Measurements from ENCODE around the gene PEMT.

Gene PEMT

DNA sequence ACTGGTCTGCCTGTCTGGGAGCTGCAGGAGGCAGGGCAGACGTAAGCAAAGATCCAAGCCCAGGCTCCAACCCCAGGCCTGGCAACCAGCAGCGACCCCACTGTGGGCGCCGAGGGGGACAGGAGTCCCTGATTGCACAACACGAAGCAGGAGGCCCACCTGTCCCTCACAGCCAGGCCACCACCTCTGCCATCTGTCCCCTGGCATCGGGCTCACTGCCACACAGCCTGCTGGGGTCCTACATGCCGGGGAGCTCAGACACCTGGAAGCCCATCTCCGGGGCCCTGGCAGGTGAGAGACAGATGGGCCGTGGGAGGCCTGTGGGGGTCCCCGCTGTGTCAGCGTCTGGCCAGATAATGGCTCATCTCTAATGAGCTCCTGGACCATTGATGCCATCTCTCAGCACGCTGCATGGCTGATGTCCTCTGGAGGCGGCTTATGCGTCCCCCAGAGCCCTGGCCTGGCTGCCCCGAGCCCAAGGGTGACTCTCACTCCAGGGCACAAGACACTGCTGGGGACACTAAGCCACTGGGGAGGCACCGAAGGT, 84.0 kb downstream of the PEMT start:
- Histone ChIP-seq H3K9me3 (replicated peaks in 1 of 11) (no peaks in the 10 kb centered on the region), H4K20me1 (peaks cover 0 to 15% (median 0%) of the 10 kb centered on the region in 11 experiments; a peak in 4 of 22 replicates), H3K36me3 (no peaks in the 10 kb centered on the region), H3K27me3 (no peaks in the 10 kb centered on the region), H3K4me2 (peak overlapping the region; percentile 23 to 98 (median 92); a peak in 20 of 22 replicates), H3K9ac (peak overlapping the region in 7 of 11 experiments; percentile 9 to 71 (median 56); a peak in 12 of 22 replicates), H3K27ac (peak overlapping the region in 6 of 11 experiments; percentile 1 to 60 (median 58); a peak in 9 of 22 replicates), H3K4me1 (peaks cover 52 to 100% (median 100%) of the 10 kb centered on the region in 10 experiments), H3K4me3 (peak overlapping the region in 1 of 10 experiments; percentile 36; a peak in 1 of 20 replicates)
- no peak; a peak in 1 of 22 replicates for TF ChIP-seq Cebpa-rat (IDR thresholded peaks at IDR 0.05)

DNA sequence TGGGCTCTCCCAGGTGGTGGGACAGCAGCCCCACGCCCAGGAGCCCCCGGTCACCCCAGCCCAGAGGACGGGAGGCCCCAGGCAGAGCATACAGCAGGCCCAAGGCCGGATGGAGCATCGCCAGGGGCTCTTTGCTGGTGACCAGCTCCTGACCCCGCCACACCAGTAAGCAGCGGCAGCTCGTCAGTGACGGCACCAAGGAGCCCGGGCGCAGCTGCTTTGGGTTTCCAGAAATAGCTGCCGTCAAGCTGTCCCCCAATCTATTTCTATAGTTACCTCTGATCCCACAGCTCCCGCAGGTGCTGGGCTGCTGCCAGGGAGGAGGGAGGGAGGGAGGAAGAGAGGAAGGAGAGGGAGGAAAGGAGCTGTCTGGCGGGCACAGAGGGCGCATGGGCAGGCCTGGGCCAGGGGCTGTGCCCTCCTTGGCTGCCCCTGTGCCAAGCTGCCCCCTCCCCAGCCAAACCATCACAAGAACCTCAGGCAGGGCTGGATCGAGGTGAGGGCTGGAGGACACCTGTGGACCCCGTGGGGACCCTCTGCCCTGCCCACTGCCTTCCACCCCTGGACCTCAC, 84.5 kb downstream of the PEMT start:
- H3K9ac ChIP-seq: peak overlapping the region in 7 of 11 experiments; percentile 9 to 71 (median 56); a peak in 12 of 22 replicates
- TF ChIP-seq Cebpa-rat (IDR thresholded peaks at IDR 0.05): no peak
- peak overlapping the region; percentile 23 to 98 (median 92); a peak in 21 of 22 replicates for H3K4me2 ChIP-seq
- peaks cover 0 to 9% (median 0%) of the 10 kb centered on the region in 11 experiments; a peak in 3 of 22 replicates for H4K20me1 ChIP-seq
- H3K27me3 ChIP-seq: no peaks in the 10 kb centered on the region
- peak overlapping the region in 2 of 10 experiments; percentile 3 to 36; a peak in 5 of 20 replicates for H3K4me3 ChIP-seq
- peak overlapping the region in 6 of 11 experiments; percentile 1 to 60 (median 58); a peak in 10 of 22 replicates for H3K27ac ChIP-seq
- no peaks in the 10 kb centered on the region for H3K9me3 ChIP-seq (replicated peaks in 1 of 11)
- H3K36me3 ChIP-seq: no peaks in the 10 kb centered on the region
- H3K4me1 ChIP-seq: peaks cover 47 to 100% (median 96%) of the 10 kb centered on the region in 10 experiments

DNA sequence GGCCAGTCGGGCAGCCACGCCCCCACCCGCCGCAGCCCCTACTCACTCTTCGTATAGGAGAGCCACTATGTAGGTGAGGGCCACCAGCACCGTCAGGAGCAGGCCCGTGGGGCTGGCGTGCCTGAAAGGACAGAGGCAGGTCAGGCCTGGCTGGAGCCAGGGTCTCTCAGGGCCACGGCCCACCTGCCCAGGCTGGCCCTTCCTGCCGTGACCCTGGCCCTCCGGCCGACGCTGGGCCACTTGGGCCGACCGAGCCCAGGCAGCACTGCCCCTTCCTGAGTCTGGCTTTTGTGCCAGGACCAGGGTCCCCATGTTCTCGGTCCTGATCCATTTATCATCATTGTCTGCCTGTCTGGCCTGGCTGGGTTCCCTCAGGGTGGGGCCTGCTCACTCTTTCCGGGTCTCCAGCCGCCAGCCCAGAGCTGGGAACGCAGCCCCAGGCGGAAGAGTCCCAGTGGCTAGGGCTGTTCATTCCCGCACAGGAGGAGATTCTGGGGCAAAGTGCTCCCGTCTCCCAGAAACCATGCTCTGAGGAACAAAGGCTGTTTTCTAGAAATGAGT, 85.2 kb downstream of the PEMT start:
- peak overlapping the region in 10 of 11 experiments; percentile 29 to 98 (median 92); a peak in 19 of 22 replicates for H3K4me2 ChIP-seq
- peak overlapping the region in 6 of 11 experiments; percentile 9 to 60 (median 58); a peak in 10 of 22 replicates for H3K27ac ChIP-seq
- peak overlapping the region in 1 of 10 experiments; percentile 36; a peak in 2 of 20 replicates for H3K4me3 ChIP-seq
- H3K9me3 ChIP-seq (replicated peaks in 1 of 11): no peaks in the 10 kb centered on the region
- peak overlapping the region in 7 of 11 experiments; percentile 9 to 71 (median 56); a peak in 10 of 22 replicates for H3K9ac ChIP-seq
- no peaks in the 10 kb centered on the region for H3K27me3 ChIP-seq
- peaks cover 41 to 94% (median 89%) of the 10 kb centered on the region in 10 experiments for H3K4me1 ChIP-seq
- no peaks in the 10 kb centered on the region for H3K36me3 ChIP-seq
- TF ChIP-seq Cebpa-rat (IDR thresholded peaks at IDR 0.05): no peak
- peaks cover 0 to 9% (median 0%) of the 10 kb centered on the region in 11 experiments; a peak in 1 of 22 replicates for H4K20me1 ChIP-seq

DNA sequence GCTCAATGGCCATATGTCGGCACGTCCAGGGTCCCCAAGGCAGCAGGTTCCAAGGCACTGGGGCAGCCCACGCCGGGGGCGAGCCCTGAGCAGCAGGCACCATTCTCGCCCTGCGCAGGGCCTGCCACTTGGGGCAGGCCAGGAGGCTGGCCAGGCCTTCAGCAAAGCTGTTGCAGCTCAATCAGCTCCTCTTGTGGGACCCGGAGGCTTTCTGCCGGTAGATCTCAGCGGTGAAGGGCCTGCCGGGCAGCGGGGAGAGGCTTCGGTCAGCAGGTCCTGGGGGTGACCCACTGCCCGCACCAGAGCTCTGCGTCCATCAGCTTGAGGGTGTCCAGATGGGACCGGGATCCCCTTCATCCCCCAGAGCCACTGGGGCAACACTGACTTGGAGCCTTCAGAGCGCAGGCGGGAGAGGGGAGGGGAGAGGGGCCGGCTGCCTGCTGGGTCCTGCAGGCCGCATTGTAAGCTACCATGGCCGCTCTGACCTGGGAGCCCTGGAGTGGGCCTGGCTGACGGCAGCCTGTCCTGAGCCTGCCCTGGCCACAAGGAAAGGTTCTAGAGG, 85.8 kb downstream of the PEMT start:
- no peak for TF ChIP-seq Cebpa-rat (IDR thresholded peaks at IDR 0.05)
- Histone ChIP-seq H3K36me3 (no peaks in the 10 kb centered on the region), H3K9ac (peak overlapping the region in 5 of 11 experiments; percentile 16 to 71 (median 61); a peak in 3 of 22 replicates), H3K9me3 (replicated peaks in 1 of 11) (no peaks in the 10 kb centered on the region), H3K27ac (peak overlapping the region in 5 of 11 experiments; percentile 21 to 60 (median 58); a peak in 6 of 22 replicates), H3K4me1 (peaks cover 35 to 88% (median 83%) of the 10 kb centered on the region in 10 experiments), H3K27me3 (no peaks in the 10 kb centered on the region), H3K4me2 (peak overlapping the region in 9 of 11 experiments; percentile 60 to 98 (median 93); a peak in 17 of 22 replicates), H4K20me1 (peaks cover 0 to 9% (median 0%) of the 10 kb centered on the region in 11 experiments; a peak in 1 of 22 replicates), H3K4me3 (no peak overlapping the region)

DNA sequence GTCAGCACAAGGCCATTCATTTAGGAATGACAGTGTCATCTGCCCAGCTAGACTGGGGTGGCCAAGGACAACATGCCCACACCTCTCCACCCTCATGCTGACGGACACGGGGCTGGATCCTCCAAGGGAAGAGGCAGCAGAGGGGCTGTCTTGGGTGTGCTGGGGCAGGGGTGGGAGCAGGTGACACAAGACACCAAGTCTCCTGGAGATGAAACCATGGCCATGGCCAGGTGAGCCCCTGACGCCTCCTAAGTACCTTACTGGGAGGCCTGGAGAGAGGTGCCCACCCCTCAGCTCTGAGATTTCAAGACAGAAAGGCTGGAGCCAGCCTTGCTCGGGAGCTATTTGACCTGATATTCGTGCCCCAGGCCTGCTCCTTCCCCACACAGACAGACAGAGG, 86.4 kb downstream of the PEMT start:
- Histone ChIP-seq H3K27me3 (no peaks in the 10 kb centered on the region), H3K9me3 (replicated peaks in 1 of 11) (no peaks in the 10 kb centered on the region), H3K9ac (peak overlapping the region in 4 of 11 experiments; percentile 1 to 71 (median 31); a peak in 4 of 22 replicates), H3K4me1 (peaks cover 30 to 82% (median 78%) of the 10 kb centered on the region in 10 experiments), H3K36me3 (no peaks in the 10 kb centered on the region), H3K4me3 (no peak overlapping the region), H3K27ac (peak overlapping the region in 3 of 11 experiments; percentile 2 to 57 (median 8); a peak in 2 of 22 replicates), H3K4me2 (peak overlapping the region; percentile 34 to 98 (median 92); a peak in 21 of 22 replicates), H4K20me1 (peaks cover 0 to 9% (median 0%) of the 10 kb centered on the region in 11 experiments; a peak in 1 of 22 replicates)
- TF ChIP-seq Cebpa-rat (IDR thresholded peaks at IDR 0.05): no peak

DNA sequence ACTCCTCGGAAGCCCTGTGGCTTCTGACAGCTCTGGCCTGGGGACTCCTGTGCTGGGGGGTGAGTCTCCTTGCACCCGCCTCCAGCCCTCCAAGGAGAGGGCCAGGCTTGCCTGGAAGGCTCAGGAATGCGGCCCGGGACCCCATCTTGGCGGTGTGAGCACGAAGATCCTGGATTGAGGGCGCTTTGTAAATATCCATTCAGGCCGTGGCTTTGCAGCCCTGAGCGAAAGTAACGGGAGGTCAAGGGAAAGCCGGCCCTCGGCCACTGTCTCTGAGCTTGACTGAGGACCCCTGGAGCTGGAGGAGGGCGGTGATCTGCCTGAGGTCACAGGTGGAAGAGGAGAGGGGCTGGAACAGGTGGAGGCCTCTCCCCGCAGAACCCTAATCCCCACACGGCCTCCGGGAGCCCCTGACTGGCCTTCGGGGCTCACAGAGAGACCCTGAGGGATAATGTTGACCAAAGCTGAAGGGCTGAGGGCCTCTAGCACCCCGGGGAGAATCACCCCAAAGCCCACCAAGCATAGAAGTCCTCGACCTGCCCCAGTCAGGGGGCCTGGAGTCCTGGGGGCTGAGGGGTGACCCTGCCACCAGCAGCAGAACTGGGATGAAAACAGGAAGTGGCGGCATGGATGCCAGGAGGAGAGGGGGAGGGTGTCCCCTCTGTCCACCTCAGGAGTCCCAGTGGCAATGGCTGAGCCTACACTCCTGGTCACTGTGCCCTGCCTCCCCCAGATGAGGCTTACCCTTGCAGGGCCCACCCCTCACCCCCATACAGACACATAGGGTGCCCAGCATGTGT, 87.0 kb downstream of the PEMT start:
- peaks cover 25 to 80% (median 74%) of the 10 kb centered on the region in 10 experiments for H3K4me1 ChIP-seq
- peak overlapping the region in 4 of 11 experiments; percentile 1 to 47 (median 31); a peak in 6 of 22 replicates for H3K9ac ChIP-seq
- no peaks in the 10 kb centered on the region for H3K9me3 ChIP-seq (replicated peaks in 1 of 11)
- peak overlapping the region in 4 of 11 experiments; percentile 2 to 57 (median 8); a peak in 3 of 22 replicates for H3K27ac ChIP-seq
- peak overlapping the region; percentile 34 to 98 (median 92); a peak in 21 of 22 replicates for H3K4me2 ChIP-seq
- H3K4me3 ChIP-seq: no peak overlapping the region; a peak in 1 of 20 replicates
- no peak for TF ChIP-seq Cebpa-rat (IDR thresholded peaks at IDR 0.05)
- H3K27me3 ChIP-seq: no peaks in the 10 kb centered on the region
- peaks cover 0 to 9% (median 0%) of the 10 kb centered on the region in 11 experiments; a peak in 1 of 22 replicates for H4K20me1 ChIP-seq
- H3K36me3 ChIP-seq: no peaks in the 10 kb centered on the region

DNA sequence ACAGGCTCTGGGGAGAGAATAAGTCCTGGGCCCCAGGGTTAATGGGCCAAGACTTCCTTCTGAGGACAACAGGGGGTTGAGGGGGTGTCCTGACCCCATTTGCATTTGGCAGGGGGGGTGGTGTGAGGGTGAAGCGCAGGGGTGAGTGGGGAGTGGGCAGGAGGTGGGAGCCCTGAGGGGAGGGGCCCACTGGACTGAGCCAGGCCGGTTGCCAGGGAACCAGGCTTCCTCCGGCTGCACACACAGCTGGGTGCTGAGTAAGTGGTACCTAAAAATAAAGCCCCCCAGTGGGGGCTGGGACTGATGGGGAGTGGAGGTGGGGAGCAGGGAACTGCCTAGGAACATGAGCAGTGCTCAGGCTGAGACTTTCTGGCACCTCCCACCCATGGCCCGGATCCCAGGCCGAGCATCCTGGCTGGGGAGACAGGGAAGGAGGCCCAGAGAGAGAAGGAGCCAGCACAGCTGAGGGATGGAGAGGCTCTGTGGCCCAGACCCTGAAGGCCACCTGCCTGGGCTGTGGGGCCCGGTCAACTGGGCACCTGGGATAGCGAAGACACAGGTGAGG, 87.9 kb downstream of the PEMT start:
- H3K4me2 ChIP-seq: peak overlapping the region in 10 of 11 experiments; percentile 43 to 98 (median 92); a peak in 19 of 22 replicates
- TF ChIP-seq Cebpa-rat (IDR thresholded peaks at IDR 0.05): no peak
- H3K36me3 ChIP-seq: no peaks in the 10 kb centered on the region
- H3K9me3 ChIP-seq (replicated peaks in 1 of 11): no peaks in the 10 kb centered on the region
- no peak overlapping the region for H3K4me3 ChIP-seq
- H3K4me1 ChIP-seq: peaks cover 25 to 79% (median 69%) of the 10 kb centered on the region in 10 experiments
- no peak overlapping the region for H3K27ac ChIP-seq
- H3K27me3 ChIP-seq: no peaks in the 10 kb centered on the region
- 0 out of 22 replicates have a peak, but pooled peaks cover 0 to 11% (median 0%) of the 10 kb centered on the region in 11 experiments for H4K20me1 ChIP-seq
- peak overlapping the region in 2 of 11 experiments; percentile 14 to 44; a peak in 2 of 22 replicates for H3K9ac ChIP-seq

Data from BLaER1 treated with 17β-estradiol and CSF1 and Interleukin-3, amounts not matched to agents 10 nM and 100 nM (cell line).